ENCODE data around the gene VPS50. TPM values are rescaled to one million over a fixed set of nuclear protein-coding genes. Genes with fewer than 3 reads are reported as not detected.
"Not testable (repeated sequence)": the region's sequence is repeated elsewhere in the genome, so short reads cannot be mapped to it uniquely, and the experiment has no call there.

Gene VPS50
- total and polyA plus RNA-seq, 2 donors (not counting 1 experiment from before 2014, with no cell fraction given): 9.4 to 54.1 TPM

DNA sequence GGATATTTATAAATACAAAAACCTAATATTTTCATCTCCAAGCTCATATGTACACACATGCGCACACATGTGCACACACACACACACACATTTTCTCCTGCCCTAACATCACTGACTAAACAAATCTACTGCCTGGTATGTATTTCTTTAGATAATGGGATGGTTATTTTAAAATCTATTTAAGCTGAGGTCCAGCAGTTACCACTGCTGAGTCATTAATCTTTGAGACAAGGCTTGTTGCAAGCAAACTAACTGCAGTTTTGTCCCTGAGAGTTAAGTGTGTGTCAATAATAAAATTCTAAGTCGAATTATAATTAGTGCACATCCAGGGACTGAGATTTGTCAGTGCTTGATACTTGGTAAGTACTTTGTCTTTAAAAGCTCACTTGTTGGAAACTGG, 135.1 kb downstream of the VPS50 start:
- intact Hi-C loops (cut with micrococcal nuclease): no loop called here
- H3K27me3 Mint-ChIP-seq: peaks cover 6% of the 10 kb centered on the region
- DNase-seq (no peak), ATAC-seq (ENCODE audit: low read depth) (no peak)
- Histone ChIP-seq H3K4me2 (replicated peaks; ENCODE audit: low read depth, low read length, poor library complexity, severe bottlenecking) (no peak overlapping the region), H3K27me3 (replicated peaks in 1 of 4; ENCODE audit: control extremely low read depth in 1 of 4, control insufficient read depth in 3 of 4, insufficient read depth in 4 of 4, low read length in 3 of 4) (peaks cover 0 to 2% (median 0%) of the 10 kb centered on the region in 4 experiments), H4K20me1 (ENCODE audit: control insufficient read depth, insufficient read depth, low read length, poor library complexity, severe bottlenecking) (no peaks in the 10 kb centered on the region), H3K9me3 (ENCODE audit: control extremely low read depth in 1 of 3, control insufficient read depth in 2 of 3, insufficient read depth in 1 of 3, low read length in 2 of 3) (no peaks in the 10 kb centered on the region), H3K79me2 (ENCODE audit: control insufficient read depth, insufficient read depth, low read length) (no peaks in the 10 kb centered on the region), H2AFZ (ENCODE audit: insufficient read depth, low read depth, low read length, poor library complexity, severe bottlenecking) (no peak overlapping the region), H3K27ac (ENCODE audit: low read length in 2 of 2) (no peak overlapping the region), H3K9ac (ENCODE audit: low read length) (no peak overlapping the region), H3K4me3 (ENCODE audit: control extremely low read depth in 1 of 5, extremely low read depth in 1 of 5, insufficient read depth in 1 of 5, low read depth in 2 of 5, low read length in 4 of 5) (no peak overlapping the region), H3K4me1 (ENCODE audit: control insufficient read depth in 2 of 2, insufficient read depth in 2 of 2, low read length in 2 of 2) (no peaks in the 10 kb centered on the region), H3K36me3 (replicated peaks in 1 of 2; ENCODE audit: control extremely low read depth in 1 of 2, control insufficient read depth in 1 of 2, extremely low read depth in 1 of 2, insufficient read depth in 2 of 2, low read length in 1 of 2) (no peaks in the 10 kb centered on the region)
- no peak overlapping the region for H3K27ac Mint-ChIP-seq
- TF ChIP-seq, protein P1, sequence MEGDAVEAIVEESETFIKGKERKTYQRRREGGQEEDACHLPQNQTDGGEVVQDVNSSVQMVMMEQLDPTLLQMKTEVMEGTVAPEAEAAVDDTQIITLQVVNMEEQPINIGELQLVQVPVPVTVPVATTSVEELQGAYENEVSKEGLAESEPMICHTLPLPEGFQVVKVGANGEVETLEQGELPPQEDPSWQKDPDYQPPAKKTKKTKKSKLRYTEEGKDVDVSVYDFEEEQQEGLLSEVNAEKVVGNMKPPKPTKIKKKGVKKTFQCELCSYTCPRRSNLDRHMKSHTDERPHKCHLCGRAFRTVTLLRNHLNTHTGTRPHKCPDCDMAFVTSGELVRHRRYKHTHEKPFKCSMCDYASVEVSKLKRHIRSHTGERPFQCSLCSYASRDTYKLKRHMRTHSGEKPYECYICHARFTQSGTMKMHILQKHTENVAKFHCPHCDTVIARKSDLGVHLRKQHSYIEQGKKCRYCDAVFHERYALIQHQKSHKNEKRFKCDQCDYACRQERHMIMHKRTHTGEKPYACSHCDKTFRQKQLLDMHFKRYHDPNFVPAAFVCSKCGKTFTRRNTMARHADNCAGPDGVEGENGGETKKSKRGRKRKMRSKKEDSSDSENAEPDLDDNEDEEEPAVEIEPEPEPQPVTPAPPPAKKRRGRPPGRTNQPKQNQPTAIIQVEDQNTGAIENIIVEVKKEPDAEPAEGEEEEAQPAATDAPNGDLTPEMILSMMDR (IDR thresholded peaks at IDR 0.05): no peak
- no peak for TF ChIP-seq EZH2 (IDR thresholded peaks at IDR 0.05; ENCODE audit: borderline replicate concordance, insufficient read depth, low read depth, low read length, poor library complexity, severe bottlenecking)
- no peaks in the 10 kb centered on the region for H3K4me1 Mint-ChIP-seq
- ChIA-PET CTCF (no interaction called here), POLR2A (no interaction called here)
- H3K9me3 Mint-ChIP-seq (ENCODE audit: insufficient read depth): peaks cover 4% of the 10 kb centered on the region
- no CpG with 5 or more reads among the region's 2 CpGs for WGBS (ENCODE audit: insufficient coverage)
- H3K4me3 Mint-ChIP-seq: no peak overlapping the region

DNA sequence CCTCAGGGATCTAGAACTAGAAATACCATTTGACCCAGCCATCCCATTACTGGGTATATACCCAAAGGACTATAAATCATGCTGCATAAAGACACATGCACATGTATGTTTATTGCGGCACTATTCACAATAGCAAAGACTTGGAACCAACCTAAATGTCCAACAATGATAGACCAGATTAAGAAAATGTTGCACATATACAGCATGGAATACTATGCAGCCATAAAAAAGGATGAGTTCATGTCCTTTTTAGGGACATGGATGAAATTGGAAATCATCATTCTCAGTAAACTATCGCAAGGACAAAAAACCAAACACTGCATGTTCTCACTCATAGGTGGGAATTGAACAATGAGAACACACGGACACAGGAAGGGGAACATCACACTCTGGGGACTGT, 138.8 kb downstream of the VPS50 start:
- H3K9me3 ChIP-seq (ENCODE audit: control extremely low read depth in 1 of 3, control insufficient read depth in 2 of 3, insufficient read depth in 1 of 3, low read length in 2 of 3); H3K4me1 ChIP-seq (ENCODE audit: control insufficient read depth in 2 of 2, insufficient read depth in 2 of 2, low read length in 2 of 2); H3K79me2 ChIP-seq (ENCODE audit: control insufficient read depth, insufficient read depth, low read length); H3K4me3 ChIP-seq (ENCODE audit: control extremely low read depth in 1 of 5, extremely low read depth in 1 of 5, insufficient read depth in 1 of 5, low read depth in 2 of 5, low read length in 4 of 5); POLR2A ChIA-PET; H3K27ac ChIP-seq (ENCODE audit: low read length in 2 of 2); H3K27me3 Mint-ChIP-seq; H3K9ac ChIP-seq (ENCODE audit: low read length); H3K4me3 Mint-ChIP-seq; H4K20me1 ChIP-seq (ENCODE audit: control insufficient read depth, insufficient read depth, low read length, poor library complexity, severe bottlenecking); H3K4me2 ChIP-seq (replicated peaks; ENCODE audit: low read depth, low read length, poor library complexity, severe bottlenecking); ATAC-seq (ENCODE audit: low read depth); DNase-seq; CTCF ChIA-PET; H2AFZ ChIP-seq (ENCODE audit: insufficient read depth, low read depth, low read length, poor library complexity, severe bottlenecking); H3K27ac Mint-ChIP-seq; H3K27me3 ChIP-seq (replicated peaks in 1 of 4; ENCODE audit: control extremely low read depth in 1 of 4, control insufficient read depth in 3 of 4, insufficient read depth in 4 of 4, low read length in 3 of 4); intact Hi-C loops (cut with micrococcal nuclease); H3K36me3 ChIP-seq (replicated peaks in 1 of 2; ENCODE audit: control extremely low read depth in 1 of 2, control insufficient read depth in 1 of 2, extremely low read depth in 1 of 2, insufficient read depth in 2 of 2, low read length in 1 of 2); H3K9me3 Mint-ChIP-seq (ENCODE audit: insufficient read depth): not testable (repeated sequence)
- H3K4me1 Mint-ChIP-seq: peaks cover 11% of the 10 kb centered on the region
- no CpG with 5 or more reads among the region's 3 CpGs for WGBS (ENCODE audit: insufficient coverage)
